Measurements from ENCODE around the gene GIPR. TPM values are rescaled to one million over a fixed set of nuclear protein-coding genes. Genes with fewer than 3 reads are reported as not detected.

Gene GIPR
- total RNA-seq, 1 donor from 2014 or later: 7.5 TPM

DNA sequence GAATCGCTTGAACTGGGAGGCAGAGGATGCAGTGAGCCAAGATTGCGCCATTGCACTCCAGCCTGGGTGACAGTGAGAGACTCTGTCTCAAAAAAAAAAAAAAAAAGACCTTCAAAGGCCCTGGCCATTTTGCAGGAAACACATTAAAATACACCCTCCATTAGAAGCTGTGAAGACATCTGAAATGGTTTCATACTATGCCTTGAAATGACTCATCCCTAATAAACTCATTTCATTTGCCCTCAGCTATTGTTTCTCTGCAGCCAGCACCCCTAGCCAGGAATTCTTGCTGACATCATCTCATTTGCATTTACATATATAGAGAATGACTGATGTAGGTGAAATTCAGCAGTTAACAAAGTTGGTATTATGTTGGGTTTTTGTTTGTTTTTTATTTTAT, 37.6 kb upstream of the GIPR start:
- no peak for ATAC-seq
- Histone ChIP-seq H3K36me3 (peaks cover 41% of the 10 kb centered on the region), H3K9me3 (no peaks in the 10 kb centered on the region), H3K27me3 (ENCODE audit: low read depth) (no peaks in the 10 kb centered on the region), H3K4me3 (no peak overlapping the region), H3K4me1 (no peaks in the 10 kb centered on the region), H3K27ac (no peak overlapping the region)
- no peak for DNase-seq
- intact Hi-C loops (cut with DNase I): no loop called here
- TF ChIP-seq, protein P1, sequence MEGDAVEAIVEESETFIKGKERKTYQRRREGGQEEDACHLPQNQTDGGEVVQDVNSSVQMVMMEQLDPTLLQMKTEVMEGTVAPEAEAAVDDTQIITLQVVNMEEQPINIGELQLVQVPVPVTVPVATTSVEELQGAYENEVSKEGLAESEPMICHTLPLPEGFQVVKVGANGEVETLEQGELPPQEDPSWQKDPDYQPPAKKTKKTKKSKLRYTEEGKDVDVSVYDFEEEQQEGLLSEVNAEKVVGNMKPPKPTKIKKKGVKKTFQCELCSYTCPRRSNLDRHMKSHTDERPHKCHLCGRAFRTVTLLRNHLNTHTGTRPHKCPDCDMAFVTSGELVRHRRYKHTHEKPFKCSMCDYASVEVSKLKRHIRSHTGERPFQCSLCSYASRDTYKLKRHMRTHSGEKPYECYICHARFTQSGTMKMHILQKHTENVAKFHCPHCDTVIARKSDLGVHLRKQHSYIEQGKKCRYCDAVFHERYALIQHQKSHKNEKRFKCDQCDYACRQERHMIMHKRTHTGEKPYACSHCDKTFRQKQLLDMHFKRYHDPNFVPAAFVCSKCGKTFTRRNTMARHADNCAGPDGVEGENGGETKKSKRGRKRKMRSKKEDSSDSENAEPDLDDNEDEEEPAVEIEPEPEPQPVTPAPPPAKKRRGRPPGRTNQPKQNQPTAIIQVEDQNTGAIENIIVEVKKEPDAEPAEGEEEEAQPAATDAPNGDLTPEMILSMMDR (IDR thresholded peaks at IDR 0.05): no peak

- intact Hi-C loops (cut with DNase I): no loop called here
- ATAC-seq (peak; percentile 95 to 97), DNase-seq (peak; percentile 79)
- Histone ChIP-seq H3K27me3 (ENCODE audit: low read depth) (no peaks in the 10 kb centered on the region), H3K4me1 (peaks cover under 1% of the 10 kb centered on the region), H3K27ac (no peak overlapping the region), H3K36me3 (peaks cover 29% of the 10 kb centered on the region), H3K9me3 (no peaks in the 10 kb centered on the region), H3K4me3 (no peak overlapping the region)
- TF ChIP-seq, protein P1 (IDR thresholded peaks at IDR 0.05): no peak
These were observed 35.4 kb upstream of the GIPR start for GRCh38 chr19:45632468-45633196.

- ATAC-seq: no peak
- intact Hi-C loops (cut with DNase I): no loop called here
- H3K4me3 ChIP-seq: no peak overlapping the region
- no peaks in the 10 kb centered on the region for H3K27me3 ChIP-seq (ENCODE audit: low read depth)
- TF ChIP-seq, protein P1 (IDR thresholded peaks at IDR 0.05): no peak
- H3K27ac ChIP-seq: no peak overlapping the region
- DNase-seq: no peak
- H3K4me1 ChIP-seq: peaks cover 30% of the 10 kb centered on the region
- no peaks in the 10 kb centered on the region for H3K36me3 ChIP-seq
- no peaks in the 10 kb centered on the region for H3K9me3 ChIP-seq
These were observed 31.7 kb upstream of the GIPR start for GRCh38 chr19:45636275-45636674.

- Histone ChIP-seq H3K36me3 (no peaks in the 10 kb centered on the region), H3K27me3 (ENCODE audit: low read depth) (no peaks in the 10 kb centered on the region), H3K4me1 (peaks cover 36% of the 10 kb centered on the region), H3K4me3 (no peak overlapping the region), H3K27ac (no peak overlapping the region), H3K9me3 (no peaks in the 10 kb centered on the region)
- ATAC-seq (no peak), DNase-seq (no peak)
- TF ChIP-seq, protein P1 (IDR thresholded peaks at IDR 0.05): no peak
- intact Hi-C loops (cut with DNase I): no loop called here
These were observed 31.1 kb upstream of the GIPR start for GRCh38 chr19:45636902-45637301.

GRCh38 chr19:45637890-45638667, 29.9 kb upstream of the GIPR start:
- intact Hi-C loops (cut with DNase I): no loop called here

More at GRCh38 chr19:45637890-45638667, 29.9 kb upstream of the GIPR start:
- H3K4me3 ChIP-seq: peak overlapping the region; percentile 70
- TF ChIP-seq, protein P1 (IDR thresholded peaks at IDR 0.05): no peak
- H3K27ac ChIP-seq: no peak overlapping the region
- no peaks in the 10 kb centered on the region for H3K36me3 ChIP-seq
- no peak for DNase-seq
- ATAC-seq: no peak
- H3K4me1 ChIP-seq: peaks cover 48% of the 10 kb centered on the region
- H3K9me3 ChIP-seq: no peaks in the 10 kb centered on the region
- H3K27me3 ChIP-seq (ENCODE audit: low read depth): no peaks in the 10 kb centered on the region

All from lower lobe of right lung (tissue), 2 donors.